ENCODE results near the gene ALMS1. TPM values are rescaled to one million over a fixed set of nuclear protein-coding genes. Genes with fewer than 3 reads are reported as not detected.

Gene ALMS1
- total and polyA plus RNA-seq, 2 of the 8 experiments (the other 6 are each of a cell fraction or from before 2014, with no cell fraction given), result 21.8 to 45.6 TPM

DNA sequence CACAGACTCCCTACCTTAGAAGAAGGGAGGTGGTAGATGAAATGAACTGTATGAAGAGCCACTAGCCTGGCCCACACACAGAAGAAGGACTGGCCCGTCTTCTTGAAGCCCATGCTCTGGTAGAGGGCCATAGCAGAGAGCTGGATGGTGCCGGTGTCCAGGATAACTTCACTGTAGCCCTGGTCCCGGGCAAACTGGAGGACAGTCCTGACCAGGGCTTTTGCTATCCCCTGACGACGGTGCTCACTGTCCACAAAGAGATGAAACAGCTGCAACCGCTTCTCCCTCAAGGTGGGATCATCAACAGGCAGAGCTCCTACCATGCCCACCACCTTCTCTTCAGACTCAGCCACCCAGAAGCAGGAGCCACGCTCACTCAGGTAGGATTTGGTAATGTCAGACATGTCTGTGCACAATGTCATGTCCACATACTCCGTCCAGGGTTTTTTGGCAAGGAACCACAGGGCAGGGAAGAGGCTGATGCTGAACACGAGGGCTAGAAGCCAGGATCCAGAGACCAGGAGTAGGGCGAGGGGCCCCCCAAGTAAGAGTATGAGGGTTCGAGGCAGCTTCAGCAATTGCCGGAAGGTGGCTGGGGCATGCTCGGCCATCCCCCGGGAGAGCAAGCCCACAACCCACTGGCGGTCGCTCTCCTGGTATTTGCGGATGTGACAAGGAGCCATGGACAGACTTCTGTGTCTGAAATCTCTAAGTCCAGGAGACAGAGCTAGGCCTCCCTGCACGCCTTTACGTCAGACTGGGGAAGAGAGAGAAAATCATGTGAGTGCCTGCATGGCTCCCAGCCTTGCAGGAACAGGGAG lies 255.5 kb downstream of the ALMS1 start (continued):
- TF ChIP-seq TEAD4 (IDR thresholded peaks at IDR 0.05; ENCODE audit: low read depth, low read length) (no peak), MAX (IDR thresholded peaks at IDR 0.05) (no peak), KDM5A (IDR thresholded peaks at IDR 0.05; ENCODE audit: low read length) (no peak), SUZ12 (IDR thresholded peaks at IDR 0.05; ENCODE audit: low read length) (no peak), RBBP5 (IDR thresholded peaks at IDR 0.05; ENCODE audit: borderline replicate concordance, low read depth, low read length) (no peak), KDM1A (IDR thresholded peaks at IDR 0.05; ENCODE audit: borderline replicate concordance, low read length) (no peak), PHF8 (conservative IDR thresholded peaks at IDR 0.05; ENCODE audit: low read depth, low read length) (no peak), TBP (IDR thresholded peaks at IDR 0.05; ENCODE audit: low read depth, low read length) (no peak)
- TF ChIP-seq, protein P1, sequence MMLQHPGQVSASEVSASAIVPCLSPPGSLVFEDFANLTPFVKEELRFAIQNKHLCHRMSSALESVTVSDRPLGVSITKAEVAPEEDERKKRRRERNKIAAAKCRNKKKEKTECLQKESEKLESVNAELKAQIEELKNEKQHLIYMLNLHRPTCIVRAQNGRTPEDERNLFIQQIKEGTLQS (IDR thresholded peaks at IDR 0.05; ENCODE audit: insufficient read depth, low read depth, low read length), result no peak
- TF ChIP-seq, protein P2, sequence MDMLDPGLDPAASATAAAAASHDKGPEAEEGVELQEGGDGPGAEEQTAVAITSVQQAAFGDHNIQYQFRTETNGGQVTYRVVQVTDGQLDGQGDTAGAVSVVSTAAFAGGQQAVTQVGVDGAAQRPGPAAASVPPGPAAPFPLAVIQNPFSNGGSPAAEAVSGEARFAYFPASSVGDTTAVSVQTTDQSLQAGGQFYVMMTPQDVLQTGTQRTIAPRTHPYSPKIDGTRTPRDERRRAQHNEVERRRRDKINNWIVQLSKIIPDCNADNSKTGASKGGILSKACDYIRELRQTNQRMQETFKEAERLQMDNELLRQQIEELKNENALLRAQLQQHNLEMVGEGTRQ (IDR thresholded peaks at IDR 0.05; ENCODE audit: low read length), result no peak
